Measurements from ENCODE around the gene SOCS6.

GRCh38 chr18:70334264-70334663 lies 45.4 kb downstream of the SOCS6 start:
- TF ChIP-seq, protein P1, sequence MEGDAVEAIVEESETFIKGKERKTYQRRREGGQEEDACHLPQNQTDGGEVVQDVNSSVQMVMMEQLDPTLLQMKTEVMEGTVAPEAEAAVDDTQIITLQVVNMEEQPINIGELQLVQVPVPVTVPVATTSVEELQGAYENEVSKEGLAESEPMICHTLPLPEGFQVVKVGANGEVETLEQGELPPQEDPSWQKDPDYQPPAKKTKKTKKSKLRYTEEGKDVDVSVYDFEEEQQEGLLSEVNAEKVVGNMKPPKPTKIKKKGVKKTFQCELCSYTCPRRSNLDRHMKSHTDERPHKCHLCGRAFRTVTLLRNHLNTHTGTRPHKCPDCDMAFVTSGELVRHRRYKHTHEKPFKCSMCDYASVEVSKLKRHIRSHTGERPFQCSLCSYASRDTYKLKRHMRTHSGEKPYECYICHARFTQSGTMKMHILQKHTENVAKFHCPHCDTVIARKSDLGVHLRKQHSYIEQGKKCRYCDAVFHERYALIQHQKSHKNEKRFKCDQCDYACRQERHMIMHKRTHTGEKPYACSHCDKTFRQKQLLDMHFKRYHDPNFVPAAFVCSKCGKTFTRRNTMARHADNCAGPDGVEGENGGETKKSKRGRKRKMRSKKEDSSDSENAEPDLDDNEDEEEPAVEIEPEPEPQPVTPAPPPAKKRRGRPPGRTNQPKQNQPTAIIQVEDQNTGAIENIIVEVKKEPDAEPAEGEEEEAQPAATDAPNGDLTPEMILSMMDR (IDR thresholded peaks at IDR 0.05): no peak
- TF ChIP-seq POLR2AphosphoS5 (IDR thresholded peaks at IDR 0.05): no peak
- no peak for TF ChIP-seq POLR2A (IDR thresholded peaks at IDR 0.05)
